Measurements from ENCODE around the gene FAM124B.
A peak's percentile ranks its signal among the peaks of the same experiment; 100 is the strongest.

FAM124B gene

GRCh38 chr2:224379172-224379571, 22.7 kb downstream of the FAM124B start:
- no peak for TF ChIP-seq CTCF (conservative IDR thresholded peaks at IDR 0.05; ENCODE audit: low read depth)
- ChIA-PET CTCF (no interaction called here), POLR2A (ENCODE audit: low non-redundant PET) (no interaction called here)
- DNase-seq (ENCODE audit: low spot score), result no peak
- H3K27ac ChIP-seq, result no peak overlapping the region

- no peak for TF ChIP-seq CTCF (conservative IDR thresholded peaks at IDR 0.05; ENCODE audit: low read depth)
- no peak overlapping the region for H3K27ac ChIP-seq
- CTCF ChIA-PET, result no interaction called here
- DNase-seq (ENCODE audit: low spot score), result no peak
- POLR2A ChIA-PET (ENCODE audit: low non-redundant PET), result no interaction called here
These were observed 23.2 kb downstream of the FAM124B start for GRCh38 chr2:224378701-224379097.

- DNase-seq (ENCODE audit: low spot score), result no peak
- no peak overlapping the region for H3K27ac ChIP-seq
- POLR2A ChIA-PET (ENCODE audit: low non-redundant PET), result no interaction called here
- CTCF ChIA-PET, result no interaction called here
- TF ChIP-seq CTCF (conservative IDR thresholded peaks at IDR 0.05; ENCODE audit: low read depth), result no peak
These were observed 23.9 kb downstream of the FAM124B start for GRCh38 chr2:224377751-224378700.

GRCh38 chr2:224372641-224373040, 29.3 kb downstream of the FAM124B start:
- H3K27ac ChIP-seq, result no peak overlapping the region
- POLR2A ChIA-PET (ENCODE audit: low non-redundant PET), result no interaction called here
- no peak for DNase-seq (ENCODE audit: low spot score)
- no peak for TF ChIP-seq CTCF (conservative IDR thresholded peaks at IDR 0.05; ENCODE audit: low read depth)
- CTCF ChIA-PET, result interaction anchor here (0.5 kb wide), 1 partner anchor 275 kb away, joined by 5 read pairs; no protein-coding TSS in a partner anchor

GRCh38 chr2:224369028-224369632, 32.8 kb downstream of the FAM124B start:
- peak; percentile 30 for DNase-seq (ENCODE audit: low spot score)
- no peak overlapping the region for H3K27ac ChIP-seq
- ChIA-PET POLR2A (ENCODE audit: low non-redundant PET) (no interaction called here), CTCF (interaction anchor here (0.6 to 1.5 kb wide), 19 partner anchors 11 to 1023 kb away, joined by 3 to 7 read pairs (median 3); no protein-coding TSS in a partner anchor)
- TF ChIP-seq CTCF (conservative IDR thresholded peaks at IDR 0.05; ENCODE audit: low read depth), result peak; percentile 66

- TF ChIP-seq CTCF (conservative IDR thresholded peaks at IDR 0.05; ENCODE audit: low read depth), result no peak
- POLR2A ChIA-PET (ENCODE audit: low non-redundant PET), result no interaction called here
- DNase-seq (ENCODE audit: low spot score), result no peak
- H3K27ac ChIP-seq, result no peak overlapping the region
- CTCF ChIA-PET, result interaction anchor here (0.6 kb wide), 1 partner anchor 21 kb away, joined by 4 read pairs; no protein-coding TSS in a partner anchor
These were observed 35.6 kb downstream of the FAM124B start for GRCh38 chr2:224366267-224366844.
